Measurements from ENCODE around the gene GPR17.

GPR17 gene

DNA sequence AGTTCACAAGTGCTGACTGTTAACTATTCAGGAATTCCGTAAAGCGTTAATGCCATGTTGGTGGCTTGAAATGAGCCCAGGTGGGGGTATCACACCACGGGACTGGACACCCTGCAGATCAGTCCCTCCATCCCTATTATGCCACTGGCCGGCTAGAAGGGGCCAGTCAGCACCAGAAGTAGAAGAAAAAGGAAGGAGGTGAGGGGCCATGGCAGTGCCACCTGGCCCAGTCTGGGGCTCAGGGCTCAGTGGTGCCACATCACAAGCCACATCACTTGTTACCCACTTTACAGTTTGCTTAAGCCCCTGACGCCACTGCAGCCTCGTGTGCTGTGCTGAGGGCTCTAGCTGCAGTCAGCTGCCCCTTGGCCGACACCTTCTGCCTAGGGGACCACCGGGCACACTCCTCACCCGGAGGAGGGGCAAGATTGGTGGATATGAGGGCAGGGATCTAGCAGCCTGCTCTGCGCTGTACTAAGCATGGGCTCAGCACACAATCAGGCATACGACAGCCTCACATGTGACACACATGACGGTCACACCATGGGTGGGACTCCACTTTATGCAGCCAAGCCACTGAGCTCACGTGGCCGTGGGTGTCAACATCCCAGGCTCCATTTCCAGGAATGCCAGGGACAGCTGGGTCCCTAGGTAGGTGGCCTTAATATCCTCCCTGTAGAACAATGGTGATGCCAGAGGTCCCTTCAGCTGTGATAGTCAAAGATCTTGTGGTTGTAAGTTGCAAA lies 25.8 kb downstream of the GPR17 start:
- no peak for DNase-seq (ENCODE audit: low spot score)

DNA sequence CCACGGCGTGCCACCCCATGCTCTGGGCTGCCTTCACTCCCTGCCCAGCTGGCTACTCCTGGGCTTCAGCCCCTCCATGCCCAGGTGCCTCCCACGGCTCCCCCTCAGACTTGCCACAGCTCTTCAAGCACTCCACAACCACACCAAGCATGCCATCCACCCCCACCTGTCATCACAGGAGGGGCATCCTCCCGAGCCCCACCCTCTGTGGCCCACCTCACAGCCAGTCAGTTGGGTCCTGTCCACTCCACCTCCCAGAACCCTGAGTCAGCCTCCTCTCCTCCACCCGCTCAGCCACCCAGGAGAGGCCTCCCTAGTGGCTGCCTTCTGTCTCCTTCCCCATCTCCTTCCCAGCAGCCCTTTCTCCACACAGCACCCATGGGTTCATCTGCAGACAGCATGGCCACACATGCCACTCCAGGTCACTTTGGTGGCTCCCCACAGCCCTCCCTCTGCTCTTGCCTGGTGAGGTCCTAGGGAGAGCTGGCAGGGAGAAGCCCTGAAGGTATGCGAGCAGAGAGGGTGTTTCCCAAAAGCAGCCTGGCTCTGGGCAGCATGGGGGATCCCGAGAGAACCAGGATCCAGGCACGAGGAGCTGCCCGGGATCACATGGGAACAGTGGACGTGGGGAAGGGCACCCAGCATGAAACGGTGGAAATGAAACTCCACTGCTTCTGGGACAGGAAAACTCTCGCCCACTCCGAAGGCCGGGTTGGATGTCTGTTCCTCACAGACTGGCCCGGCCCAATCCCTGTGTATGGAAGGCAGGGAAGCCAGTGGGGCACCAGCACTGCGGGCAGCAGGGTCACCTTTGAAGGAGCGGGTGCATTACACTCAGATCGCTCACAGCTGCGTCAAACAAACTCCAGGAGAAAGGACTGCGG lies 26.6 kb downstream of the GPR17 start:
- no peak for DNase-seq (ENCODE audit: low spot score)

DNA sequence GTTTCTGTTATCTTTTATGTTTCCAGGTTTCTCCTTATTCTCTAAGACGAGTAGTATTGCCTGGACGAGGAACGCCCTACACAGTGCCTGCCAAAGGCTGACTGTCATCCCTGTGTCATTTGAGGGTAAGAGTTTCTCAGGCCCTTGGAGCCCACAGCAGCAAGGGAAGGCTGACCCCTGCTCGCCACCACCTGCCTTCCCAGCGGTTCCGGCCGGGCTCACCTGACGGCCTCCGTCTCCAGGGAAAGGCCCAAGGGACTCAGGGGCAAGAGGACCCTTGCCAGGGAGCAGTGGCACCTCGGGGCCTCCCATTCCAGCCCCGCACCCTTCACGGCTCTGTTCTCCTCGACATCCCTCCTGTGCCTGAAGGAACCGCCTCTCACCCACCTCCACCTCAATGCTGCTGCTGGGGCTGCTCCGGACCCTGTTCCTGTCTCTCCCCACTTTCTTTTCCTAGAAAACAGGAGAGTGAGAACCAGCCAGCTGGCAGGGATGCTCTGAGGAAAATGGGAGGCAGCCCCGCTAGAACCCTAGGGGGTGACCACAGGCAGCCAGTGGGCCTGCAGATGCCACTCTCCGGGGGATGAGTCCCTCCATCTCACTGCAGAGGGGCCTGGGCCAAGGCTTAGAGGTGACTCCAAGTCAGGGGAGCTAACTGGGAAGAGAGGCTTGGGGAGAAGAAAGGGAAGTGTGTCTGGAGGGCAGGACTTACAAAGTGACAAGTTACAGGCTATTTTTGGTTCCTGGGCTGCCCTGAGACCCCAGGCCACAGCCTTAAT lies 27.5 kb downstream of the GPR17 start:
- no peak for DNase-seq (ENCODE audit: low spot score)

DNA sequence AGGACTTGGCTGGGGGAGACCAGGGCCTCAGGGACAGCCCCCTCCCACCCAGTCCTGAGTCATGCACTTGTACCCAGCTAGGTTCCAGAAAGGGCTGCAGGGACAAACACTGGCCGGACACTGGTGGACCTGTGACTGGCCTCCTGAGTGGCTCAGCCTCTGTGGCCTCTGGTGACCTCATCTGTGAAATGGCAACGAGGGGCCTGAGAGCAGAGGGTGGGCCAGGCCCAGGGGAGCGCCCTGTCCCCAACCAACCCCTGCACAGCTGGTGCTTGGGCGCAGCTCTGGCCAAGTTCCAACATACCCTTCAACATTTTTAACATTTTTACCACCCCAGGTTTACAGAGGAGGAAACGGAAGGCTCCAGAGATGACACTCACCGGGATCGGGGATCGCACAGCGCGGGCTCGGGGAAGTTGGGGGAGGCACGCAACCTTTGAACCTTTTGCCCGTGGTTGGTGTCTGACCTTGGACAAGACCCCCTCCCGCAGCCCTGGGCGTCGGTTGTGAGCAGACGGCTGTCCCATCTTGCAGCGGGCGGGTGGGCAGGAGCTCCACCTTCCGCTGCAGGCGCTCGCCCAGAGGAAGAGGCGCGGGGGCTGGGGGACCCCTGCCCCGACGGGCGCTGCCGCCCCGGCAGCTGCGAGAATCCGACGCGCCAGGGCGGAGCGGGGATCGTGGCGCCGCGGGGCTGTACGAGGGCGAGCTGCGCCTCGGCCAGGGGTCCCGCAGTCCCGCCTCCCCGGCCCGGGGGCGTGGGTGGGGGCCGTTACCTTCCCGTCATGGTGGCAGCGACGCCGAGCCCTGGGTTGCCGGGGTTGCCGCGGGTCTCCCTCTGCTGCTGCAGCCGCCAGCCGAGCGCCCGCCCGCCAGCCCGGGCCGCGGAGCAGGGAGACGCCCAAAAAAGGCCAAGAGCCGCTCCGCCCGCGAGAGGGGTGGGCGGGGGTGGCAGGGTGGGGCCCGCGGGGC lies 28.6 kb downstream of the GPR17 start:
- DNase-seq (ENCODE audit: low spot score) = no peak

DNA sequence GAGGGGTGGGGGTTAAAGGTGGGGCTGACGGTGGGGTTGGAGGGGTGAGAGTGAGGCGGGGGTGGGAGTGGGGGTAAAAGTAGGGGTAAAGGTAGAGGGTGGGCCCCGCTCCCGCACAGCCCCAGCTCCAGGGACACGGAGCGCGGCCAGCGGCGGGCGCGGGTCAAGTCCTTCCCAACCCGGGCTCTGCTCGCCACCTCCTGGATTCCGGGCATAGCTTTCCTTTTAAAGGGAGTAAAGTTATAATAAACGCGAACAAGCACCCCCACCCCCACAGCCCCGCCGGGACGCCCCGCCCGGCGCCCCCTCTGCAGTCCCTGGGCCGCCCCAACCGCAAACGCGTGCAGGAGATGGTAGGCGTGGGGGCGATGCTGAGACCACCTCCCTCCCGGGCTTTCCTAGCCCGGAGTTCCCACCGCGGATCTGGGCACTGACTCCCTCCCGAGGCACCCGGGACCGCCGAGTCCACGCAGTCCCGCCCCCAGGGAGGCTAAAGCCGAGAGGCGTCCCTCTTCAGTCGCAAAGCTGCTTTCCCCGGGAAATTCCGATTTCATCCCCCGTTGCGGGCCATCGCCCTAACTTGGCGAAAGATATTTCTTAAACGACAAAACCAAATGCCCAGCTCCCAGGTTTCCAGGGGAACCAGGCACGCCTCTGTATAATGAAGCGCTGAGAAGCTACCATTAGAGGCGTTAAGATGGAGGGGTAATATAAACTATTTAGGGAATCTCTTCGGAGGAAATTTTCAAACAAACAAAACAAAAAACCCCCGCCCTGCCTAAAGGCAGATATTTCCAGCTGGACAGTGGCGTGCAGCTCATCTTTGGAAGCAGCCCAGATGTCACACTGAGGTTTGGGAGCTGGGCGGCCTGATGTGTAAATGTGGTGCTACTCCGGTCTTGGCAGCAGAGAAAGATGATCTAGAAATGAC lies 29.6 kb downstream of the GPR17 start, which contains the start of gene LIMS2:
Gene LIMS2, minus strand, starts transcription at position 200 of the 931 bp plus-strand sequence. CDS start 506 bp downstream, outside the sequence.
- DNase-seq (ENCODE audit: low spot score) = no peak

DNA sequence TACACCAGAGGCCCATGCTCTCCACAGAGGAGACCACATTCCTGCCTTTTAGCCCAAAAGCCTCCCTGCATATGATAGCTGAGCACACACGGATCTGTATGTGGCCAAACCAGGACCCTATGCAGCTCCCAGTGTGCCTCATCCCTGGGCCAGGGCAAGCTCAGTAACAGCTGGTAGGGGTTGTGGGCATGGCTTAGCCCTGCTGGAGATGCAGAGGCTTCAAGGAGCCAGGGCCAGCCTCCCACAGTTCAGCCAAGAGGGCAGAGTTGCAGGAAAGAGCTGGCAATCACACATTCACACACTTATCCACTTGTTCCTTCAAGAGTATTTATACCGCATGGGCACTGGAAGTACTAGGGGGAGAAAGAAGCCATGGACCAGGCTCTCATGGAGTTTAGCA lies 31.0 kb downstream of the GPR17 start:
- no peak for DNase-seq (ENCODE audit: low spot score)

DNA sequence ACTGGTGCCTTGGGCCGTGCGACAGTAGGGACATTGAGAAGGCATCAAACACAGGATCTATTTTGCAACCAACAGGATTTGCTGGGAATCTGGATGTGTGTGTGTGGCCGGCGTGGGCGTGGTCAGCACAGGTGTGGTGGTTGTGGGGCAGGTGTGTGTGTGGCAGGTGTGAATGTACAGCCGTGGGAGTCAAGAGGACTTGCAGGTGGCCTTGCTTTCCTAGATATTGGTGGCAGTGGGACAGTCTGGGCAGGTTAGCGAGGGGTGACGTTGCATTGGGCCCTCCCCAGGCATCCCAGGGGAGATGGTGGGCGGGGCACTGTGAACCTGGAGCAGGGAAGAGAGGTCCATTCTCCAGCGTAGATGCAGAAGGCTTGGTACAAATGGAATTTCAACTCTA lies 32.6 kb downstream of the GPR17 start:
- no peak for DNase-seq (ENCODE audit: low spot score)

DNA sequence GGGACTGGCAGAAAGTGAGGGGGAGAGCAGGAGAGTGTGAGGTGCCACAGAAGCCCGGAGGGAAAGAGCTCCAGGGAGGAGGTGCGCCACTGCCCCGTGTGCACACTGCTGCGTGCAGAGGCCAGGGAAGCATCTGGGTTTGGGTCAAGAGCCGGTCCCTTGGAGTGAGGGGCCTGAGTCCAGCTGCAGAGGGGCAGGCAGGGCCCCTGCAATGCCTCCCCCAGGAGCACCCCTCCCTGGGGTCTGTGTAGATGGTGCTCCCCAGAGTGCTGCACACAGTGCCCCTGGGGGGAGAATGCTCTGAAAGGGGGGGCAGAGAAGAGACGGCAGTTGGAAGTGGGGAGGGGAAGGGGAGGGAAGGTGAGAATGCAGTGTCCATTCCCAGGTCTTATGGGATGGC lies 33.0 kb downstream of the GPR17 start:
- no peak for DNase-seq (ENCODE audit: low spot score)

DNA sequence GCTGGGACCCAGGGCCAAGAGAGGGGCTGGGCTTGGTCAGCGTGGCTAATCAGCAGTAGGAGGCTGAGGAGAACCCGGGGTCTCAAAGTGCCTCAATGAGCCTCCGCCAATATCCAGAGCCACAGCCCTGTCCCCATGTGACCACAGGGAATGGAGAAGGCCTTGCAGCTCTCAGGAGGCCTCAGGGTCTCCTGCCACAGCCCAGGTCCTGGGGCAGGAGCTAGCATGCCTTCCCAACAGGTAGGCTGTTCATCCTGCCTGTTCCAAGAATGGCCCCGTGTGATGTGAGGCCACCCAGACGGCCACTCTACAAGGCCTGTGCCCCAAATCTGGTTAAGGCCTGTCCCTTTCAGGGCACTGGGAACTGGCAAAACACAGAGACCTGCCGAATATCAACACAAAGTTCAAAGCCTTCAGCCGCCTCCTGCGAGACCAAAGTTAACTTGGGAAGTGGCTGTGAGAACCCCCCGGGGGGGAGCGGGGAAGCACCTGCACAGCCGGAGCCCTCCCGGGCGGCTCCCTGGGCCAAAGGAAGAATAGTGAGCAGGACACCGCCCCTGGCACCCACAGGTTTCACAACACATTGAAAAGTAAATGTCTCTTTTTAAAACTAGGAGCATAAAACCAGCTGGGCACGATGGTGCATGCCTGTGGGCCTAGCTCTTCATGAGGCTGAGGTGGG lies 33.9 kb downstream of the GPR17 start:
- no peak for DNase-seq (ENCODE audit: low spot score)

DNA sequence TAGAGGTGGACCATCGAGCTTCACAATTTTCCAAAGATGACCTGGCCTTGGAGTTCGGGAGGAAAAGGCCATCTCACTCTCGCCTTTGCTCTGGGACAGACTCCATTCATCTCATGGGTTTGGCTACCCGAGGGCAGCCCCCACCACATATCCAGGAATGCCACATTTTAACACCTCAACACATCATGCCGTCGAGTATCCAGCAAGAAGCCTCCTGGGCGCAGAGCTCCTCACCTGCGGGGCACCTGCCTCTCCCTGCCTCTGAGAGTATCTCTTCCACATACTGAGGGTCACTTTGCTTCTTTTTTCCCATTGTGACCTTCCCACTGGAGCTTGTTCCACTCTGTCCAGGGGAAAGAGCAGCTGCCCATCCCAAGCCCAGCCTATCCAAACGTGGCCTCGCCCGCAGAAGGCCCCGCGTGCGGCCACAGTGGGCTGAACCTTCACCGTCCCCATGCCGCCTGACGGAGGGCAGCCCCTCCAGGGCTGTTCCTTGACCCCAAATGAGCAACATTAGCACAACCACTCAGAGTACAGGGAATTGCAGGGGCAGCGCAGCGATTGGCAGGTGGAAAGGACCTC lies 34.8 kb downstream of the GPR17 start:
- no peak for DNase-seq (ENCODE audit: low spot score)

DNA sequence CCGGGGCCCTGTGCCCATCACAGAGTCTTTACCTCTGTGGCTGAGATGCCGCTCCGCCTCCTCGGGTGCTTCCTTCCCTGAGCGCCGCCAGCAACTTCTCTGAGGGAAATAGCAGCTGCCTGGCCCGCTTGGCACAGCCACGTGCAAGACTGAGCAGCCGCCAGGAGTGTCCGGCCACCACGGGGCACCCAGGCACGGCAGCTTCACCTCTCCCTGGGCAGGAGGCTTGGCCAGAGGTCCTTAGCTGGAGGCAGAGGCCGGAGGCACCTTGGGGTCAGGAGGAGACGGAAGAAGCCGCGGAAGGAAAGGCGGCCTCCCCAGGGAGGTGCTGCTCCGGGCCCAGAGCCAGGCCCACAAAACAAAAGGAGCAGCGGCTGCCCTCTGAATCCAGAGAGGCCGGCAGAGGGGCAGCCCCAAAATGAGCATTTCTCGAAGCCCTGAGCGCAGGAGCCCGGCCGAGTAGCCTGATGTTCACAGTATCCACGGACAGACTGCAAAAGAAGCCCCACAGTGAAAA lies 35.4 kb downstream of the GPR17 start:
- DNase-seq (ENCODE audit: low spot score) = no peak

DNA sequence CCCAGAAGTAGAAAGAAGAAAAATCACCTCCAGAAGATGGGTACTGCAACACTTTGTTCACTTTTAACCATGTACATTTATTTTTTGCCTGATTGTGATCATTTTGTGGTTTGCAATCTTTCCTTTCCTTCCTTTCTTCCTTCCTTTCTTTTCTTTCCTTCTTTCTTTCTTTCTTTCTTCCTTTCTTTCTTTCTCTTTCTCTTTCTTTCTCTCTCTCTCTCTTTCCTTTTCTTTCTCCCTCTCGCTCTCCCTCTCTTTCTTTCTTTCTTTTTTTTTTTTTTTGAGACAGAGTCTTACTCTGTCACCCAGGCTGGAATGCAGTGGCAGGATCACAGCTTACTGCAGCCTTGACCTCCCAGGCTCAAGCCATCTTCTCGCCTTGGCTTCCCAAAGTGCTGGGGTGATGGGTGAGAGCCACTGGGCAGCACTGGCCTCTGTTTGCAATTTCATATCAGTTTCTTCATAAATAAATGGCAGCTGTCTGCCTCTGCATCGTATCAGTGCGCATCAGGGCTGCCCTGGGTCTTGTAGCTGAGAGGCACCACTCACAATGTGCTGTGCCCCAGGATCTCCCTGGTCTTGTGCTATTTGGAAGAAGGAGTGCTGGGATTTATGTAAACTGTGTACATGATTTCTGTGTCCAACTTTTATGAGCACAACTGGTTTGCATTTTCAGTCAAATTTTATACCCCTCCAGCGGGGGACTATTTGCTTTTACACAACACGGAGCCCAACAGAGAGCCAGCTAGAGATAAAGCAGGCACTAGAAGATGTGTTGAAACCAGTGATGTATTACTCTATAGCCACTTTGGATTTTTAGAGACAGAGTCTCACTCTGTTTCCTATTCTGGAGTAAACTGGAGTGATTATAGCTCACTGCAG lies 36.3 kb downstream of the GPR17 start:
- no peak for DNase-seq (ENCODE audit: low spot score)

DNA sequence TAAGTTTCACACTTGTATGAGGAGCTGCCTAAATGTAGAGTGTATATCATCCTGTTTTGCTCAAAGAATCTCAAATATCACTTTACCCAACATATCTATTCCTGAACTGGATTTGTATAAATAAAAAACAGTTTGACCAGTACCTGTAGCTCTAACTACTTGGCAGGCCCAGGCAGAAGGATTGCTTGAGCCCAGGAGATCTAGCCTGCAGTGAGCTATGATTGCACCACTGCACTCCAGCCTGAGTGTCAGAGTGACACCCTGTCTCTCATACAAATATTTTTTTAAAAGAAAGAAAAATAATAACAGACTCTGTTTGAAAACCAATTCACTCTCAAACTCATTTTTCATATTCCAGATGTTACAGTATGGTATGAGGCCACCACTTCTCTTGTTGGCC lies 37.1 kb downstream of the GPR17 start:
- DNase-seq (ENCODE audit: low spot score) = no peak

DNA sequence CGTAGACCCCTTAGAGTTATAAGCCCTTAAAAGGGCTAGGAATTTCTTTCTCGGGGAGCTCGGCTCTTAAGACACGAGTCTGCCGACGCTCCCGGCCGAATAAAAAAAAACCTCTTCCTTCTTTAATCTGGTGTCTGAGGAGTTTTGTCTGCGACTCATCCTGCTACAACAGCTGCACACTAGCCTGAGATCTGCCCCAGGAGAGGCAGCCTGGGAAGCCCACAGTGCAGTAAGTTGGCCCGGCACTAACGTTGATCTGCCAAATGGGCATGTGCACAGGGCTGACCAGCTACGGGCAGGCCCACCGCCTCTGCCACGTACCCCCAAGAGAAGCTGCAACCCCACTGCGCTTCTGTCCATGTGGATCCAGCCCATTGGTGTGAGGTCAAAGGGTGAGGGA lies 37.8 kb downstream of the GPR17 start:
- no peak for DNase-seq (ENCODE audit: low spot score)

DNA sequence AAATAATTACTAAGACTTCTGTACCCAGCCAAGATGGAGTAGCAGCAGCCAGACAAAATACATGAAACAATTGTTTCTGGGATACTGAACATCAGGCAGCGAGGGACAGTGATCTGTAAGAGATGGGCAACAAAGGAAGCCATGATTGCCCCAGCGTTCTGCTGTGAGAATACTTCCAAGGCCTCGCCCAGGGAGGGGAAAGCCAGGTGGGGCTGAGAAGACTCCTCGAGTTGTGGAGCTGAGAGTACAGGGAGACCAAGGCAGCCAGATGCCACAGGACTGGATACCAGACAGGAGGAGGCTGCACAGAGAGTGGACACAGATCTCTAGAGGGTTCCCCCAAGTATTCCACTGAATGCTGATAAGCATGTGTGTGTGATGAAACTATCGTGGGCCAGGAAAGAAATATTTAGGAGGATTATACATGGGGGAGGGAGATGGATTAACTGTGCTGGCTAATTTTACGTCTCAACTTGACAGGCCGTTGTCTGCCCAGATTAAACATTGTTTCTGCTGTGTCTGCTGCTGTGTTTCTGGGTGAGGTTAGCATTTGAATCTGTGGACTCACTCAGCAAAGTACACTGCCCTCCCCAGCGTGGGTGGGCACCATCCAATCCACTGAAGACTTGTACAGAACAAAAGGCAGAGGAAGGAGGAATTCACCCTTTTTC lies 39.6 kb downstream of the GPR17 start:
- DNase-seq (ENCODE audit: low spot score) = no peak

DNA sequence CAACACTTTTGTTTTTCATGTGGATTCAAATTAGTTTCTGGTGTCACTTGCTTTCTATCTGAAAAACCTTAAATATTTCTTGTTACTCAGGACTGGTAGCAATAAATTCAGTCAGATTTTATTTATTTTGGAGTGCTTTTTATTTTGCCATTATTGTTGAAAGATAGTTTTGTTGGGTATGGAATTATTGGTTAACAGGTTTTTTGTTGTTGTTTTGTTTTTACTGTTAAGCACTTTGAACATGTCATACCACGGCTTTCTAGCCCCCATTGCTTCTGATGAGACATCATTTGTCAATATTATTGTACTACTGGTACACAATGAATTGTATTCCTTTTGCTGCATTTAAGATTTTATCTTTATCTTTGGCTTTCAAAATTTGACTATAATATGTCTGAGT lies 42.5 kb downstream of the GPR17 start:
- no peak for DNase-seq (ENCODE audit: low spot score)

DNA sequence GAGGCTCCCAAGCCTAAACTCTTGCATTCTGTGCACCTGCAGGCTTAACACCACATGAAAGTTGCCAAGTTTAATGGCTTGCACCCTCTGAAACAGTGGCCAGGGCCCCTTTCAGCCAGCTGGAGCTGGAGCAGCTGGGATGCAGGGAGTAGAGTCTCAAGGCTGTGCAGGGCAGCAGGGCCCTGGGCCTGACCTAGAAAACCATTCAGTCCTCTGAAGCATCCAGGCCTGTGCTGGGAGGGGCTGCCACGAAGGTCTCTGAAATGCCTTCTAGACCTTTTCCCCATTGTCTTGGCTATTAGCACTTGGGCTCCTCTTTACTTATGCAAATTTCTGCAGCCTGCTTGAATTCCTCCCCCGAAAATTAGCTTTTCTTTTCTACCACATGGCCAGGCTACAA lies 44.7 kb downstream of the GPR17 start:
- no peak for DNase-seq (ENCODE audit: low spot score)

All from globus pallidus (tissue), 1 donor.